Fibroblast of skin of left biceps (primary cell): ENCODE results near the gene ATAD3C.
"Not testable (repeated sequence)": the region's sequence is repeated elsewhere in the genome, so short reads cannot be mapped to it uniquely, and the experiment has no call there.

Experiments used
- DNase-seq, 2 experiments: peaks; one replicate each; pipeline ENCODE4 v3.0.0-alpha.2; 2013; ENCODE audit warnings: low read depth in 2 of 2

ATAD3C gene

GRCh38 chr1:1419363-1419812, 30.1 kb upstream of the ATAD3C start:
- no peak for DNase-seq

- DNase-seq = no peak
These were observed 29.5 kb upstream of the ATAD3C start for GRCh38 chr1:1419813-1420653.

- no peak for DNase-seq
These were observed 28.8 kb upstream of the ATAD3C start for GRCh38 chr1:1420654-1421141.

GRCh38 chr1:1421147-1421906, 28.2 kb upstream of the ATAD3C start, which contains the start of gene ANKRD65:
TSS of gene ANKRD65 (minus strand) at chr1:1421276. CDS start at chr1:1421005, 271 bp downstream.
- no peak for DNase-seq

GRCh38 chr1:1421907-1422464, 27.5 kb upstream of the ATAD3C start:
- no peak for DNase-seq

- DNase-seq = peak in 1 of 2 experiments; percentile 18
These were observed 26.8 kb upstream of the ATAD3C start for GRCh38 chr1:1422465-1423244.

- DNase-seq = no peak
These were observed 26.3 kb upstream of the ATAD3C start for GRCh38 chr1:1423245-1423597.

- no peak for DNase-seq
These were observed 24.8 kb upstream of the ATAD3C start for GRCh38 chr1:1424707-1425106.

GRCh38 chr1:1425426-1425752, 24.1 kb upstream of the ATAD3C start:
- no peak for DNase-seq

- no peak for DNase-seq
These were observed 23.6 kb upstream of the ATAD3C start for GRCh38 chr1:1425753-1426495.

- no peak for DNase-seq
These were observed 22.9 kb upstream of the ATAD3C start for GRCh38 chr1:1426496-1427105.

- no peak for DNase-seq
These were observed 22.2 kb upstream of the ATAD3C start for GRCh38 chr1:1427106-1427819.

- no peak for DNase-seq
These were observed 21.7 kb upstream of the ATAD3C start for GRCh38 chr1:1427820-1428148.

GRCh38 chr1:1428174-1428573, 21.3 kb upstream of the ATAD3C start:
- DNase-seq = no peak

- not testable (repeated sequence) for DNase-seq
These were observed 20.5 kb upstream of the ATAD3C start for GRCh38 chr1:1428967-1429366.

- DNase-seq = no peak
These were observed 19.8 kb upstream of the ATAD3C start for GRCh38 chr1:1429671-1430073.

GRCh38 chr1:1430114-1430982, 19.1 kb upstream of the ATAD3C start:
- no peak for DNase-seq

- DNase-seq = no peak
These were observed 18.3 kb upstream of the ATAD3C start for GRCh38 chr1:1430992-1431844.
